ENCODE data around the gene AXIN1. TPM values are rescaled to one million over a fixed set of nuclear protein-coding genes. Genes with fewer than 3 reads are reported as not detected.

Gene AXIN1
- total RNA-seq, 2 experiments from 2014 or later: 30.9 to 32.5 TPM

- POLR2A ChIA-PET: no interaction called here
- peaks cover 1% of the 10 kb centered on the region for H3K36me3 Mint-ChIP-seq
- no peak overlapping the region for H3K27ac Mint-ChIP-seq
- no peaks in the 10 kb centered on the region for H3K9me3 Mint-ChIP-seq
- H3K4me1 Mint-ChIP-seq: no peaks in the 10 kb centered on the region
- ATAC-seq (ENCODE audit: low read depth): no peak
- no peaks in the 10 kb centered on the region for H3K27me3 Mint-ChIP-seq
- no peak overlapping the region for H3K4me3 Mint-ChIP-seq
- DNase-seq: no peak
Observed at GRCh38 chr16:296806-297510, 55.6 kb downstream of the AXIN1 start.

DNA sequence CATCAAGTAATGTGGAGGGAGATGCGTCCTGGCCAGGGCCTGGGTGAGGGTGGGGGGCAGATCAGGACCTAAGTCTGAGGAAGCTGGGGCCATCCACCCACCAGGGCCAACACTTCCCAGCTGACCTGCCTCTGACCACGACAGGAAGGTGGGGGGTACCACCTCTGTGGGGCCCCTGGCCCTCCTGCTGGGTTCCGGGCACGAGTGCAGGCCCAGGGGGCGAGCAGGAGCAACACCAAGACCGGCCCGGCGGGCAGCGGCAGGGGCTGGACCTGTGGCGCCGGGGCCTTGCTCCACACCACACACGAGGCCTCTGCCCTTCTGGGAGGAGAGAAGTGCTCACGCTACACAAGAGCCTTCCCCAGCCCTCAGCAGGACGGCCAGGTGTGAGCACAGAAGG lies 56.2 kb downstream of the AXIN1 start:
- Mint-ChIP-seq H3K36me3 (peaks cover 1% of the 10 kb centered on the region), H3K4me3 (no peak overlapping the region), H3K9me3 (no peaks in the 10 kb centered on the region), H3K27ac (no peak overlapping the region), H3K27me3 (no peaks in the 10 kb centered on the region), H3K4me1 (no peaks in the 10 kb centered on the region)
- POLR2A ChIA-PET: no interaction called here
- ATAC-seq (ENCODE audit: low read depth): no peak
- DNase-seq: no peak

DNA sequence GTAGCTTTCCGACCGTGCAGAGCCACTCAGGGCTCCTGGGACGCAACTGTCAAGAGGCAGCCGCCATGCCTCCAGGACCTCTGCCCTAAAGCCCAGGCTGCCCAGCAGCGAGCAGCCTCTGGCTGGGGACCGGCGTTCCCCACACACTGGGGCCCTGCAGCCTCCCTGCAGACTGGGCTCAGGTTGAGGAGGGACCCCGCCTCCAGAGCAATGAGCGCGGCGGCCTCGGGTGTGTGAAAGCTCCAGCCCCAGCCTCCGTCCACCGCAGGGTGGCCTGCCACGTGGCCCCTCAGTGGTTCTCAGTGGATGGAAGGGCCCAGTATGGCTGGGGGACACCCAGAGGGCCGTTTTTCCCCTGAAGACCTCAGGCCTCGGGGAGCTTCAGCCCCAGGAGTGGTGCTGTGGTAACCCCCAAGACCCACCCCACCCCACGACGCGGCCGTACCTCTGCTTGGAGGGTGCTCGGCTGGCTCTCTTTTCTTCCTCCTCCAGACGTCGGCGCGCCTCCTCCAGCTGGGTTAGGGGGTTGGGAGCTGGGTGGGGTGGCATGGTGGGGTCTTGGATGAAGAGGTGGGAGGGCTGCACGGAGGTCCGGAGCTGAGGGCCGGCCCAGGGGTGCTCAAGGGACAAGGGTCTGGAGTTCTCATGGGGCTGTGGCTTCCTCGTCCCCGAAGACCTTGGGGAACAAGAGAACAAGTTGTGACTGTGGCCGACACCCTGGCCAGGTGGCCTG lies 59.3 kb downstream of the AXIN1 start:
- DNase-seq (no peak), ATAC-seq (ENCODE audit: low read depth) (no peak)
- POLR2A ChIA-PET: no interaction called here
- Mint-ChIP-seq H3K9me3 (no peaks in the 10 kb centered on the region), H3K27ac (no peak overlapping the region), H3K4me1 (no peaks in the 10 kb centered on the region), H3K27me3 (no peaks in the 10 kb centered on the region), H3K36me3 (peaks cover 1% of the 10 kb centered on the region), H3K4me3 (no peak overlapping the region)

GRCh38 chr16:291539-291938 lies 61.0 kb downstream of the AXIN1 start:
- Mint-ChIP-seq H3K9me3 (no peaks in the 10 kb centered on the region), H3K4me1 (no peaks in the 10 kb centered on the region), H3K36me3 (peaks cover under 1% of the 10 kb centered on the region), H3K27ac (no peak overlapping the region), H3K4me3 (no peak overlapping the region), H3K27me3 (no peaks in the 10 kb centered on the region)
- POLR2A ChIA-PET: interaction anchor here (0.6 kb wide), 1 partner anchor 156 kb away, joined by 7 read pairs; no protein-coding TSS in a partner anchor
- DNase-seq (no peak), ATAC-seq (ENCODE audit: low read depth) (no peak)

GRCh38 chr16:290681-291405 lies 61.7 kb downstream of the AXIN1 start:
- no peak for ATAC-seq (ENCODE audit: low read depth)
- no peaks in the 10 kb centered on the region for H3K27me3 Mint-ChIP-seq
- H3K27ac Mint-ChIP-seq: no peak overlapping the region
- POLR2A ChIA-PET: interaction anchor here (0.6 kb wide), 1 partner anchor 155 kb away, joined by 7 read pairs; no protein-coding TSS in a partner anchor
- H3K4me3 Mint-ChIP-seq: no peak overlapping the region
- H3K36me3 Mint-ChIP-seq: peaks cover 1% of the 10 kb centered on the region
- no peaks in the 10 kb centered on the region for H3K4me1 Mint-ChIP-seq
- H3K9me3 Mint-ChIP-seq: no peaks in the 10 kb centered on the region
- DNase-seq: no peak

DNA sequence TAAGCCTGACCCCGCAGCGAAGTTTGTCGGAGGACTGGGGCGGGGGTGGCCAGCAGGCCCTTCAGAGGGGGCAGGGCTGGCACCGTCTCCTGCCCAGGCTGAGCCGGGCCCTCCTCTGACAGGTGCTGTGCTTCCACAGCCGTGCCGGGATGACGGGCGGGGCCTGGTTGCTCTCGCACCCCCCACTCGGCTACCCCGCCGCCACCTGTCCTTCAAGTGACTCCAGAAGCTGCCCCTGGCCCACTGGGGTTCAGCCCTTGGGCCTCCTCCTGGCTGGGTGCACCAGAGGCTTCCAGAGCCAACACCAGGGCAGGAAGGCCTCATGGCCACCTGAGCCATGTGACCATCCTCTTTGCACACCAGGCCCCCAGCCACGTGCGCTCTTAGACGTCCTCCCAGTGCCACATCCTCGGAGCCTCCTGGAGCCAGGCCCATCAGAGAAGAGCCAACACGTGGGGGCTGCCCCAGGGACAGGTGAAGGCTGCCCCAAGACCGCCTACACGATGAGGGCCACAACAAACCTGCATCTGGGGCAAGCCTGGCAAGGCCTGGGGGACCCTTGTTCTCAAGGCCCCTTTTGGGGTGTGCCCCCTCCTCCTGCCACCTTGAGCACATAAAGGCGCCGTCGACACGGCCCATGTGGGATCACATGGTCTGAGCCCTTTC lies 62.4 kb downstream of the AXIN1 start:
- Mint-ChIP-seq H3K4me1 (no peaks in the 10 kb centered on the region), H3K36me3 (peaks cover 1% of the 10 kb centered on the region), H3K27me3 (no peaks in the 10 kb centered on the region), H3K9me3 (no peaks in the 10 kb centered on the region), H3K4me3 (no peak overlapping the region), H3K27ac (no peak overlapping the region)
- ATAC-seq (ENCODE audit: low read depth): no peak
- no peak for DNase-seq
- POLR2A ChIA-PET: no interaction called here

DNA sequence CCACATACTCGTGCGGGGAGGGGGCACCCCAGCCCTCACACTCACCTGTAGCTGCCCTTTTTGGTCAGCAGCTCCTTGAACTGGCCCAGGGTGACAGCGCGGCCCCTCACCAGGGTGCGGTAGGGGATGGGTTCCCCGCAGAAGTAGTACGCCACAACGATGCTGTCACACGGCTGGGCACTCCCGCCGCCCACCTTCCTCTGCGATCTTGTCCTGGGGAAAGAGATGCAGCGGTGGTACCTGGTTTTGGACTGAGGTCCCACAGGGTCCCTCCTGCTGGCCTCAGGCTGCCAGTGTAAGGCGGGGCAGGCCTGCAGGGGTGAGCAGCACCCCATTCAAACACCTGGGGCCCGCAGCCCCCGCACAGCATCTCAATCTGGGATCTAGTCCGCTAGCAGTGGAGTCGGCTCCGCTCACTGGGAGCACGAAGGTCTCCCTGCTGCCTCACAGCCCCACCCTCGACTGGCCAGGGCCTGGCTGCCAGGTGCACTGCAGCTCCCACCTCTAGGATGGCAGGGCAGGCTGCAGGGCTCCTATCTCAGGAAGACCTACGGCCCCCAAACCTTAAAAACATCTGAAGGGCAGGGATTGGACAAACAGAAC lies 63.0 kb downstream of the AXIN1 start:
- no peaks in the 10 kb centered on the region for H3K27me3 Mint-ChIP-seq
- H3K4me1 Mint-ChIP-seq: no peaks in the 10 kb centered on the region
- POLR2A ChIA-PET: interaction anchor here (0.6 kb wide), 1 partner anchor 193 kb away, joined by 6 read pairs; no protein-coding TSS in a partner anchor
- DNase-seq: no peak
- no peak for ATAC-seq (ENCODE audit: low read depth)
- H3K27ac Mint-ChIP-seq: no peak overlapping the region
- no peaks in the 10 kb centered on the region for H3K9me3 Mint-ChIP-seq
- H3K4me3 Mint-ChIP-seq: no peak overlapping the region
- peaks cover 1% of the 10 kb centered on the region for H3K36me3 Mint-ChIP-seq

GRCh38 chr16:287981-288920 lies 64.3 kb downstream of the AXIN1 start:
- POLR2A ChIA-PET: no interaction called here
- Mint-ChIP-seq H3K36me3 (peaks cover 1% of the 10 kb centered on the region), H3K9me3 (no peaks in the 10 kb centered on the region), H3K4me1 (no peaks in the 10 kb centered on the region), H3K27me3 (no peaks in the 10 kb centered on the region), H3K27ac (no peak overlapping the region), H3K4me3 (no peak overlapping the region)
- no peak for ATAC-seq (ENCODE audit: low read depth)
- DNase-seq: no peak

GRCh38 chr16:287298-287811 lies 65.2 kb downstream of the AXIN1 start:
- ATAC-seq (ENCODE audit: low read depth) (no peak), DNase-seq (no peak)
- Mint-ChIP-seq H3K36me3 (peaks cover 1% of the 10 kb centered on the region), H3K27me3 (no peaks in the 10 kb centered on the region), H3K9me3 (no peaks in the 10 kb centered on the region), H3K27ac (no peak overlapping the region), H3K4me3 (no peak overlapping the region), H3K4me1 (no peaks in the 10 kb centered on the region)
- POLR2A ChIA-PET: no interaction called here

DNA sequence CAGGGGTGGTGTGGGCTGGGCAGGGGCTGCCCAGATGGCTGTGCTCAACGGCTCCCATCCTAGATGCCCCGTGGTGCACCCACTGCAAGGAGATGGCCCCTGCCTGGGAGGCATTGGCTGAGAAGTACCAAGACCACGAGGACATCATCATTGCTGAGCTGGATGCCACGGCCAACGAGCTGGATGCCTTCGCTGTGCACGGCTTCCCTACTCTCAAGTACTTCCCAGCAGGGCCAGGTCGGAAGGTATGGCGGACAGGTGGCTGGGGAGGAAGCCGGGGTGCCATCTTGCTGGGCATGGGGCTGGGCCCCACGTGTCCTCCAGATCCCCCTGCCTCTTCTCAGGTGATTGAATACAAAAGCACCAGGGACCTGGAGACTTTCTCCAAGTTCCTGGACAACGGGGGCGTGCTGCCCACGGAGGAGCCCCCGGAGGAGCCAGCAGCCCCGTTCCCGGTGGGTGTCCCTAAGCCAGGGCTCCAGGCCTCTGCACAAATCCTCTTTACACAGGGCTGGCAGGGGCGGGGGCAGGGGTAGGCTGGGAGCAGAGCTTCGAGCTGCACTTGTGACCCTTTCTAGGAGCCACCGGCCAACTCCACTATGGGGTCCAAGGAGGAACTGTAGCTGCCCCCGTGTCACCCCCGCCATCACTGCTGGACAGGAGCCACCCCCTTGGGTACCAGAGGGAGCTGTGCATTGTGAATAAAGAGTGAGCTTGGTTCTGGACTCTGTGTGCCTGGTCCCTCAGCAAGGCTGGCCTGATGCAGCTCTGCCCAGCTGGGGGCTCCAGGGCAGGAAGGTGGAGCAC lies 65.8 kb downstream of the AXIN1 start:
- peaks cover 1% of the 10 kb centered on the region for H3K36me3 Mint-ChIP-seq
- H3K27me3 Mint-ChIP-seq: peaks cover under 1% of the 10 kb centered on the region
- DNase-seq (no peak), ATAC-seq (ENCODE audit: low read depth) (no peak)
- H3K9me3 Mint-ChIP-seq: no peaks in the 10 kb centered on the region
- no peaks in the 10 kb centered on the region for H3K4me1 Mint-ChIP-seq
- POLR2A ChIA-PET: no interaction called here
- H3K27ac Mint-ChIP-seq: no peak overlapping the region
- no peak overlapping the region for H3K4me3 Mint-ChIP-seq

GRCh38 chr16:285146-286055 lies 67.1 kb downstream of the AXIN1 start:
- ATAC-seq (ENCODE audit: low read depth) (no peak), DNase-seq (no peak)
- peaks cover 1% of the 10 kb centered on the region for H3K36me3 Mint-ChIP-seq
- no peak overlapping the region for H3K4me3 Mint-ChIP-seq
- POLR2A ChIA-PET: no interaction called here
- H3K27ac Mint-ChIP-seq: no peak overlapping the region
- H3K9me3 Mint-ChIP-seq: no peaks in the 10 kb centered on the region
- peaks cover 4% of the 10 kb centered on the region for H3K27me3 Mint-ChIP-seq
- H3K4me1 Mint-ChIP-seq: no peaks in the 10 kb centered on the region
